ENCODE measurements around the gene UBXN2A. TPM values are rescaled to one million over a fixed set of nuclear protein-coding genes. Genes with fewer than 3 reads are reported as not detected.
A peak's percentile ranks its signal among the peaks of the same experiment; 100 is the strongest.

UBXN2A gene
- total and polyA plus RNA-seq, 8 donors = 2.4 to 9.0 (median 4.8) TPM

- no peak for TF ChIP-seq CTCF (IDR thresholded peaks at IDR 0.05)
- intact Hi-C loops (cut with DNase I) = no loop called here
- DNase-seq (peak in 3 of 6 donors; percentile 24 to 65 (median 34)), FAIRE-seq (no peak), ATAC-seq (peak; percentile 19 to 63 (median 40))
- peaks cover 4 to 29% (median 15%) of the 10 kb centered on the region in 3 donors for H3K4me1 ChIP-seq
- peak overlapping the region; percentile 97 to 99 (median 98) for H3K27ac ChIP-seq
- WGBS, 2 donors = 0% methylated on average over 13 of the region's 13 CpGs
- H3K9me3 ChIP-seq = no peaks in the 10 kb centered on the region
- no peaks in the 10 kb centered on the region for H3K27me3 ChIP-seq
- peak overlapping the region; percentile 91 to 98 (median 94) for H3K4me3 ChIP-seq
- H3K36me3 ChIP-seq = no peaks in the 10 kb centered on the region
Measured at GRCh38 chr2:23925702-23926289, 14.5 kb upstream of the UBXN2A start.

GRCh38 chr2:23926290-23926749 is 13.9 kb upstream of the UBXN2A start:
- intact Hi-C loops (cut with DNase I) = no loop called here
- no peaks in the 10 kb centered on the region for H3K27me3 ChIP-seq
- FAIRE-seq = no peak

GRCh38 chr2:23926750-23927571 is 13.3 kb upstream of the UBXN2A start, which contains the start of gene ATAD2B:
TSS of gene ATAD2B (minus strand) at chr2:23927123. CDS start at chr2:23926770, 353 bp downstream.
- WGBS, 2 donors = 0% methylated on average over 77 to 88 of the region's 88 CpGs
- Histone ChIP-seq H3K27ac (peak within 1 kb of the TSS; percentile 97 to 99 (median 98)), H3K4me1 (peaks cover 4 to 23% (median 15%) of the 10 kb centered on the region in 3 donors), H3K4me3 (peak within 1 kb of the TSS; percentile 91 to 98 (median 94)), H3K27me3 (no peaks in the 10 kb centered on the region), H3K9me3 (no peaks in the 10 kb centered on the region), H3K36me3 (no peaks in the 10 kb centered on the region)
- DNase-seq (peak; percentile 87 to 97 (median 94)), FAIRE-seq (no peak), ATAC-seq (peak; percentile 92 to 96 (median 96))
- peak; percentile 88 to 93 (median 91) for TF ChIP-seq CTCF (IDR thresholded peaks at IDR 0.05)
- intact Hi-C loops (cut with DNase I) = no loop called here

More at GRCh38 chr2:23926290-23926749, 13.9 kb upstream of the UBXN2A start:
- no peaks in the 10 kb centered on the region for H3K36me3 ChIP-seq
- peak; percentile 30 to 59 (median 52) for ATAC-seq
- DNase-seq = peak in 2 of 6 donors; percentile 78 to 80
- peak overlapping the region; percentile 91 to 98 (median 94) for H3K4me3 ChIP-seq
- H3K4me1 ChIP-seq = peaks cover 4 to 25% (median 15%) of the 10 kb centered on the region in 3 donors
- H3K27ac ChIP-seq = peak overlapping the region; percentile 97 to 99 (median 98)
- TF ChIP-seq CTCF (IDR thresholded peaks at IDR 0.05) = no peak
- 0 to 1% methylated on average over 36 to 39 of the region's 39 CpGs for WGBS, 2 donors
- H3K9me3 ChIP-seq = no peaks in the 10 kb centered on the region

GRCh38 chr2:23934259-23934658 is 6.0 kb upstream of the UBXN2A start:
- Histone ChIP-seq H3K4me3 (no peak overlapping the region), H3K9me3 (no peaks in the 10 kb centered on the region), H3K4me1 (no peaks in the 10 kb centered on the region), H3K27ac (no peak overlapping the region), H3K27me3 (no peaks in the 10 kb centered on the region), H3K36me3 (no peaks in the 10 kb centered on the region)
- no peak for TF ChIP-seq CTCF (IDR thresholded peaks at IDR 0.05)
- ATAC-seq (no peak), FAIRE-seq (no peak), DNase-seq (no peak)
- intact Hi-C loops (cut with DNase I) = no loop called here
- WGBS, 2 donors = 73 to 89% methylated on average over 1 of the region's 1 CpG

Measured in pancreas (tissue), 10 donors.